ENCODE data around the gene USP31.
"Not testable (repeated sequence)": the region's sequence is repeated elsewhere in the genome, so short reads cannot be mapped to it uniquely, and the experiment has no call there.

The USP31 gene

GRCh38 chr16:23158114-23158513, 8.9 kb upstream of the USP31 start:
- DNase-seq: no peak

DNA sequence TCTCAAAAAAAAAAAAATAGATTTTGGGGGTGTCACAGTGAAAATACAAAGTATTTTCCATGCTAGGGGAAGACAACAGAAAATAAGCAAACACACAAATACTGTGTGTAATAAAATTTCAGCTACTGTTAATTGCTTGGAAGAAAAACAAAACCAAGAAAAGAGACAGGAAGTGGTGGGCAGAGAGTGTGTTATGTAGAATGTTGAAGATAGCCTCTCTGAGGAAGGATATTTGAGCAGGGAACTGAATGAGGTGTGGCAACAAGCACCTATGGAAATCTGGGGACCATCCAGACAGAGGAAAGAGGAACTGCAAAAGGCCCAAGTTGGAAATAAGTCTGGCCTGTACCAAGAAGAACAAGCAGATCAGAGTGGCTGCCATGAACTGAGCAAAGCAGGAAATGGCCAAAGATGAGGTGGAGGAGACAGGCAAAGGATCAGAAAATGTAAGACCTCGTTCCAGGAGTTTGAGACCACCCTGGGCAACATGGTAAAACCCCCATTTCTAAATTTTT, 7.8 kb upstream of the USP31 start:
- DNase-seq: no peak

DNA sequence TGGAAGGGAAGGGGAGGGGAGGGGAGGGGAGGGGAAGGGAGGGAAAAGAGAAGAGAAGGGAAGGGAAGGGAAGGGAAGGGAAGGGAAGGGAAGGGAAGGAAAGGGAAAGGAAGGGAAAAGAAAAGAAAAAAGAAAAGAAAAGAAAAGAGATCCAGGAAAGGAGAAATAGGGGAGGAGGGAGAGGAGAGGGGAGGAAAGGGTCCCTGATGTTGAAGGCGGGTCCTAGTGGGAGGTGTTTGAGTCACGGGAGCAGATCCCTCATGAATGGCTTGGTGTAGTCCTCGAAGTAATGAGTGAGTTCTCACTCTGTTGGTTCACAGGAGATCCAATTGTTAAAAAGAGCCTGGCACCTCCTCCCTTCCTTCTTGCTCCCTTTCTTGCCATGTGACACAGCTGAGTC, 6.9 kb upstream of the USP31 start:
- no peak for DNase-seq

- no peak for DNase-seq
Measured at GRCh38 chr16:23155445-23156049, 6.3 kb upstream of the USP31 start.

- DNase-seq: no peak
Measured at GRCh38 chr16:23152386-23153178, 3.3 kb upstream of the USP31 start.

GRCh38 chr16:23149993-23150364, 727 bp upstream of the USP31 start:
- DNase-seq: no peak

- no peak for DNase-seq
Measured at GRCh38 chr16:23148513-23149266, 562 bp downstream of the USP31 start.

GRCh38 chr16:23148166-23148512, 1.1 kb downstream of the USP31 start:
- no peak for DNase-seq

GRCh38 chr16:23147666-23148065, 1.6 kb downstream of the USP31 start:
- DNase-seq: no peak

GRCh38 chr16:23146877-23147601, 2.2 kb downstream of the USP31 start:
- no peak for DNase-seq

- no peak for DNase-seq
Measured at GRCh38 chr16:23145608-23146007, 3.6 kb downstream of the USP31 start.

DNA sequence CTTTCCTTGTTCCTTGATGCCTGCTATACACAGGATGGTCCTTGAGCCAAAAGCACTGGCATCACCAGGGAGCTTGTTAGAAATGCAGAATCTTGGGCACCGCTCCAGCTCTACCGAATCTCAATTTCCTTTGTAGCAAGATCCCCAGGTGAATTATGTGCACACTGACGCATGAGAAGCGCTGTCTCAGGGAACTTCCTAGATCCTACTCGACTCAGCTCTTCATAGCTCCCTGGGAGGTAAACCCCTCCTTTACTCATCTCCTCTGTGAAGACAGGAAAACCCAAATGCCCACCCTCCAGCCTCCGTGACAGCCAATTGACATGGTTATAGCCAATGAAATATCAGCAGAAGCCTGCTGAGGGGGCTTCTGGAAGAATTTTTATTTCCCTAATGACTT, 4.1 kb downstream of the USP31 start:
- no peak for DNase-seq

- DNase-seq: not testable (repeated sequence)
Measured at GRCh38 chr16:23144393-23144792, 4.9 kb downstream of the USP31 start.

- no peak for DNase-seq
Measured at GRCh38 chr16:23143391-23143790, 5.9 kb downstream of the USP31 start.

GRCh38 chr16:23141959-23142740, 7.1 kb downstream of the USP31 start:
- DNase-seq: no peak

- DNase-seq: no peak
Measured at GRCh38 chr16:23141500-23141899, 7.8 kb downstream of the USP31 start.

GRCh38 chr16:23141033-23141432, 8.2 kb downstream of the USP31 start:
- DNase-seq: no peak

- no peak for DNase-seq
Measured at GRCh38 chr16:23140107-23140506, 9.1 kb downstream of the USP31 start.

DNA sequence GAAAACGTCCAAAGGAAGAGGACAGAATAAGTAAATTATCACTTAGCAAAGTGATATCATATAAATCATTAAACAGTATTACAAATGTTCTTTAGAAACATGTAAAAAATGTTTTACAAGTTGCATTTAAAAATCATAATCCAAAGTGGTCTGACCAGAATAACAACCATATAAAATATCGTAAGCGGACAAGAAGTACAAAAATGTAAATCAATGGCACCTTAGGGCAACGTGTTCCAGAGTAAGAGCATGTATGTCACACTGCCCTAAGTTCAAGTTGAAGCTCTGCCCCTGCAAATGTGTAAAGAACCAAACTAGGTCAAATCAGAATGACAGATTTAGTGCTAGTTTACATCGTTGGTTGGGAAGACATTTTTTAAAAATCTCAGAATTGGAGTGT, 11.4 kb downstream of the USP31 start:
- DNase-seq: no peak

GRCh38 chr16:23137256-23137655, 12.0 kb downstream of the USP31 start:
- no peak for DNase-seq

DNA sequence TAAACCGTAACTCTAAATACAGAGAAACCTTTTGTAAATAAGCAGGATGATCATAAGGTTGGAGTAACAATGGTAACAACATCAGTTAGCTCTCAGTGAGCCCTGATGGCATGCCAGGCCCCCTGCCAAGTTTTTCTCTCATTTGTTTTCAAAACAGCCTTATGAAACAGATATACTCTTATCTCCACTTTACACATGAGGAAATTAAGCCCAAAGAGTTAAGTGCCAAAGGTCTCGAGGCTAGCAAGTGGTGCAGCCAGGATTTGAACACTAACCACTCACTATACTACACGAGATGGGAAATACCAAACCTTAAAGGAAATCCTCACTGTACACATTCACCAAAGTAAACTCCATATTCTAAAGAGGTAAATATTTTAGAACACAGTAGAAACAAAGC, 15.0 kb downstream of the USP31 start:
- no peak for DNase-seq

- DNase-seq: no peak
Measured at GRCh38 chr16:23132775-23133463, 16.3 kb downstream of the USP31 start.

Measured in NCI-H1694 (cell line).